HG03135 (cell line): ENCODE results near the gene DUSP7.

ENCODE experiments used
- ATAC-seq: cut with Tn5 transposase; IDR thresholded peaks from one replicate; pipeline ENCODE4 v1.9.1; 2021; ENCODE audit warnings: mild to moderate bottlenecking, moderate library complexity; ENCODE audit not compliant: unreplicated experiment

Gene DUSP7

DNA sequence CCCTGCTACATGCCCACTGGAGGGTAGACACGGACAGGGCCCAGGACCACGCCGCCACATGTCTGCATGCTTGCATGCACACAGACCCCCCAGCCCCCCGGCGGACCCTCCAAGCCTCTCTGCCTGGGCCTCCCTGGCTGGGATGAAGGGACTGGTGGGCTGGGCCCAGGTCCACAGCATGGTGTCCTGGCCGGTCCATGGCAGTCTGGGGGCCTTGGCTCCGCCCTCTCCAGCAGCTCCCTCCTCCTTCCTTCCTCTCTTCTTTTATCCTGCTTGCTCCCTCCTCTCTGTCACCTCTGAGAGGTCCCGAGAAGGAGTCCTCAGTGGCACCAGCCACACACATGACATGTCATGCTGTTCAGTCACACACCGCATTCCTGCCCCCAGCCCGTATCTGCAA is 24.5 kb downstream of the DUSP7 start:
- no peak for ATAC-seq

- no peak for ATAC-seq
Measured at GRCh38 chr3:52030714-52031310, 25.6 kb downstream of the DUSP7 start.

- no peak for ATAC-seq
Measured at GRCh38 chr3:52029535-52029934, 26.8 kb downstream of the DUSP7 start.

GRCh38 chr3:52029053-52029452 is 27.3 kb downstream of the DUSP7 start:
- no peak for ATAC-seq

DNA sequence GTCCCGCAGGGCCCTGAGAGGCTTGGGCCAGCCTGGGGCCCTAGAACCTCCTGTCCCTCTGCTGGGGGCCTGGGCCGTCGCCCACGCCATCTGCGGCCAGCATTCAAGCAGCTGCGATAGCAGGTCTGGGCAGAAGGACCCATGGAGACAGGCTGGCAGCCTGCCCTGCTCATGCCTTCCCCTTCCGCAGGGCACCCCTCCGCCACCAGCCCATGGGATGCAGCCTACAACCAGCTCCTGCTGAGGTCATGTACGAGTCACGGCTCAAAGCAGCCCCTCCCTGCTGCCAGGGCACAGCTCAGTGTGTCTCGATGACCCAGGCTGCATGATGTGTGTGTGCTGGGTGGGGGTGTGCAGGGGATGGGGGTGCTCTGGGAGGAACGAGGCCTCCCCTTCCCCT is 27.8 kb downstream of the DUSP7 start:
- no peak for ATAC-seq

DNA sequence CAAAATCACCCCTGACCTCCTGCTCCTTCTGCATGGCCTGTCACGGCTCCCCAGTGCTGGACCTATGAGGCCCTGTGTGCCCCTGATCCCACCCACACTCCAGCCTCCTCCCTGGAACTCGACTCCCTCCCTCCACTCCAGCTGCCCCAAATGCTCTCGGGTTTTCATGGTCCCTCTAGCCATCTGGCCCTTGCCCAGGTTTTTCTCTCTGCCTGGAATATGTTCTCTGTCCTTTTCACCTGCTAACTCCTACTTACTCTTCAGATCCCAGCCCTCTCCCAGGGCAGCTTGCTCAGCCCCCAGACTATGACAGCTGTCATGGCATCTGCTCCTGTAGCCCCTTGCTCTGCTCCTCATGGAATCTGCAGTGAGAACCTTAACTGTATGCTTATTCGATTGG is 30.3 kb downstream of the DUSP7 start:
- ATAC-seq = no peak

GRCh38 chr3:52025453-52025852 is 30.9 kb downstream of the DUSP7 start:
- no peak for ATAC-seq

- ATAC-seq = no peak
Measured at GRCh38 chr3:52024765-52025452, 31.5 kb downstream of the DUSP7 start.

GRCh38 chr3:52023860-52024764 is 32.3 kb downstream of the DUSP7 start:
- no peak for ATAC-seq

- no peak for ATAC-seq
Measured at GRCh38 chr3:52023101-52023770, 33.1 kb downstream of the DUSP7 start.

GRCh38 chr3:52022323-52023100 is 33.9 kb downstream of the DUSP7 start:
- no peak for ATAC-seq

- no peak for ATAC-seq
Measured at GRCh38 chr3:52021489-52022268, 34.7 kb downstream of the DUSP7 start.

DNA sequence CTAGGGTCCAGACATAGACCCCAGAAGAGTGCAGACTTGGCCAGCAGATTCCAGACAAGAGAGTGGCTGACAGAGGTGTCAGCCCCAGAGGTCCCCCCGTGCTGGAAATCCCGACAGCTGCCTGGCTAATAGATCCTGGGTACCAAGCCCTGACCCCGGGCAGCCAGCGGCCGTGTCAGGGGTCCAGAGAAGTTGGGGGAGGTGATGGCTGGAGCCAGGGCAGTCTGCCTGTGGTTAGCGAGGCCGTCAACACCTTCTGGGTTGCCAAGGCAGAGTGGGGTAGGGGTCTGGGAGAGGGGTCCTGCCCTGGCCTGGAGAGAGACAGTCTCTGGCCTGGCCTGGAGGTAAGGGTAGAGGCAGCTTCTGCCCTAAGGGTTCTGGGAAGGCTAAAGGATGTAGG is 35.6 kb downstream of the DUSP7 start:
- no peak for ATAC-seq

- no peak for ATAC-seq
Measured at GRCh38 chr3:52019352-52020080, 36.9 kb downstream of the DUSP7 start.

DNA sequence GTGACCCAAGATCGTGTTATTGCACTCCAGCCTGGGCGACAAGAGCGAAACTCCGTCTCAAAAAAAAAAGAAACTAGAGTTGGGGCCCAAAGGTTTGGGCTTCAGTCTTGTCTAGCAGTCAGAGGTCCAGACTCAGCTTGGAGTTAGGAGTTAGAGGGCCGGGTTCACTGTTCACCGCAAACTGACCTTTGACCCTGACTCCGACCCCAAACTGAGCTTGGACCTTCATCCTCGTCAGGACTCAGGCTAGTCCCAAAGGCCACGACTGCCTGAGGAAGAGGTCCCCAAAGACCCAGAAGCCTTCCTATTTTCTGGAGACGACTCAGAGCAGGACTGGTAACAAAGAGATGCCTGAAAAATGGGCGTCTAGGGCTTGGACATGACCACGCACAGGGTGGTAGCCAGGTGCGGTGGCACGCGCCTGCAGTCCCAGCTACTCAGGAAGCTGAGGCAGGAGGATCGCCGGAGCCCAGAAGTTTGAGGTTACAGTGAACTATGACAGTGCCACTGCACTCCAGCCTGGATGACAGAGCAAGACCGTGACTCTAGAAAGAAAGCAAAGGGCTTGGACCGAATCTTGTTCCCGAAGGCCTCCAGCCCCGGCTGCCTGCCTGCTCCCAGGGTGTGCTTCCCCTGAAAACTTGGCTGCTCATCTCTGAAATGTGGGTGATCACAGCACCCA is 37.9 kb downstream of the DUSP7 start:
- no peak for ATAC-seq

DNA sequence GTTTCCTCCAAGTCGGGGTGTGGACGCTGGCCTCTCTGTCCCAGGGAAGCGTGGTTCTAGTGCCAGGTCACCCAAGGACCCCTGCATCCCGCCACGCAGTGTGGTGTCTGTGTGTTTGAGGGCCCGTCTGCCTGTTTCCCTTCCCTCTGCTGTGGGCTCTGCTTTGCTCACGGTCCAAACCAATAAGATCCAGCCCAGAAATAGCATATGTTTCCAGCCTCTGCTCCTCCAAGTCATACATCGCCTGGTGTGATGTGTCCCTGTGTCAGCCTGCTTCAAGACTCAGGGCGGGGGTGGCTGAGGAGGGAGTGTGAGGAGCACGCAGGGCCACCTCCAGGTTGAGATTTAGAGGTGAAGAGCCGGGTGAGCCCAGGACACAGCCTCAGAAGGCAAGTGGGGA is 38.8 kb downstream of the DUSP7 start:
- no peak for ATAC-seq

GRCh38 chr3:52015438-52016228 is 40.7 kb downstream of the DUSP7 start:
- no peak for ATAC-seq

GRCh38 chr3:52014613-52015012 is 41.8 kb downstream of the DUSP7 start:
- no peak for ATAC-seq
